HepG2 (cell line): ENCODE data around the gene ARMC3. TPM values are rescaled to one million over a fixed set of nuclear protein-coding genes. Genes with fewer than 3 reads are reported as not detected.

Experiments
- ATAC-seq: fragments of 200-7000 bp; cut with Tn5 transposase; 3 replicates; pipeline ENCODE4 v1.9.1; 2020; ENCODE audit warnings: mild to moderate bottlenecking, moderate library complexity
- BruUV-seq: library from RNA; stranded (reverse); fragments of 400-500 nt; replicated peaks from 2 replicates; lab custom pipeline; 2021; lab: Mats Ljungman, UMichigan
- CTCF ChIA-PET: fragments of 300-600 bp; formaldehyde crosslinking; extraction: SDS; loops from one replicate; lab custom pipeline; 2021; ENCODE audit warnings: low total read pairs, inconsistent platforms, low intra/inter-chr PET ratio; lab: Yijun Ruan, JAX
- POLR2A ChIA-PET: fragments of 350-600 bp; sonication (Branson Sonifier 250); formaldehyde crosslinking; loops from one replicate; lab custom pipeline; 2020; ENCODE audit warnings: antibody characterized with exemption, inconsistent platforms; lab: Yijun Ruan, JAX
- DNase-seq: peaks from one replicate; pipeline ENCODE4 v3.0.0-alpha.2; 2015; ENCODE audit warnings: low spot score
- FAIRE-seq: peaks from 3 replicates; lab custom pipeline; 2011; peaks lifted over from hg19 to GRCh38; lab: Jason Lieb, UNC
- H2AFZ ChIP-seq: one replicate; pipeline ENCODE4 v1.6.1; 2011; ENCODE audit warnings: low read length, inconsistent platforms
- H3K27ac ChIP-seq: fragments of 300-600 bp; 3 replicates; pipeline ENCODE4 v1.8.0; 2011; ENCODE audit warnings: mixed run types, mild to moderate bottlenecking, mixed read lengths, low read length, inconsistent platforms; ENCODE audit not compliant: insufficient read depth; ENCODE audit errors: extremely low read length
- H3K27me3 ChIP-seq, 2 experiments: fragments of 200-600 bp in 1 of 2; 2 replicates in 1 of 2; 3 replicates in 1 of 2; pipeline versions ENCODE4 v1.6.0 to v1.8.0; 2011; ENCODE audit warnings: low read length in 2 of 2, mild to moderate bottlenecking in 2 of 2, moderate library complexity in 2 of 2, inconsistent platforms in 1 of 2; ENCODE audit not compliant: insufficient read depth in 2 of 2, control insufficient read depth in 1 of 2
- H3K36me3 ChIP-seq, 2 experiments: fragments of 200-600 bp in 1 of 2; replicated peaks in 1 of 2; 2 replicates in 1 of 2; 3 replicates in 1 of 2; pipeline versions ENCODE4 v1.5.1 to v1.8.0; 2011; ENCODE audit warnings: low read length in 2 of 2, inconsistent platforms in 1 of 2; ENCODE audit not compliant: insufficient read depth in 2 of 2, control insufficient read depth in 1 of 2
- H3K4me1 ChIP-seq: 2 replicates; pipeline ENCODE4 v1.5.1; 2012; ENCODE audit warnings: low read length, inconsistent platforms; ENCODE audit not compliant: insufficient read depth
- H3K4me2 ChIP-seq: 2 replicates; pipeline ENCODE4 v1.6.0; 2011; ENCODE audit warnings: low read depth, low read length, inconsistent platforms
- H3K4me3 ChIP-seq, 3 experiments: fragments of 200-600 bp in 1 of 3; sonication (generic), shearing (Covaris generic) in 1 of 3; replicated peaks in 1 of 3; 2 replicates each; pipeline ENCODE4 v1.5.1; 2011 to 2016; ENCODE audit warnings: low read length in 3 of 3, inconsistent platforms in 2 of 3, low read depth in 2 of 3, mild to moderate bottlenecking in 2 of 3, control low read depth in 1 of 3, mixed read lengths in 1 of 3; ENCODE audit not compliant: insufficient read depth in 1 of 3
- H3K79me2 ChIP-seq: one replicate; pipeline ENCODE4 v1.6.1; 2011; ENCODE audit warnings: low read length, inconsistent platforms; ENCODE audit not compliant: insufficient read depth
- H3K9ac ChIP-seq: 2 replicates; pipeline ENCODE4 v1.6.0; 2011; ENCODE audit warnings: mild to moderate bottlenecking, low read depth, low read length, inconsistent platforms; ENCODE audit not compliant: insufficient read depth
- H3K9me3 ChIP-seq: 2 replicates; pipeline ENCODE4 v1.5.1; 2012; ENCODE audit warnings: mild to moderate bottlenecking, low read length
- H4K20me1 ChIP-seq: 2 replicates; pipeline ENCODE4 v1.6.0; 2011; ENCODE audit warnings: inconsistent platforms, mild to moderate bottlenecking, low read length, moderate library complexity; ENCODE audit not compliant: insufficient read depth
- ERF ChIP-seq: IDR thresholded peaks from 2 replicates; pipeline ENCODE4 v1.6.1; 2018; ENCODE audit warnings: missing biosample characterization, missing genetic modification reagents
- MAFF ChIP-seq: IDR thresholded peaks from 2 replicates; pipeline ENCODE4 v1.6.1; 2011; ENCODE audit warnings: low read depth, low read length, improper control_type of control experiment
- MAFK ChIP-seq, 2 experiments: IDR thresholded peaks in 1 of 2; conservative IDR thresholded peaks in 1 of 2; 2 replicates each; pipeline ENCODE4 v1.6.1; 2011; ENCODE audit warnings: improper control_type of control experiment in 2 of 2, low read length in 2 of 2
- PREB ChIP-seq: sonication (generic); formaldehyde crosslinking; IDR thresholded peaks from 2 replicates; pipeline ENCODE4 v1.4.0; 2020; ENCODE audit warnings: missing genetic modification reagents
- REPIN1 ChIP-seq: sonication (generic); formaldehyde crosslinking; IDR thresholded peaks from 2 replicates; pipeline ENCODE4 v1.8.0; 2022; ENCODE audit warnings: missing genetic modification reagents, low read depth, mild to moderate bottlenecking, borderline replicate concordance
- SIN3A ChIP-seq: IDR thresholded peaks from 2 replicates; pipeline ENCODE4 v1.6.1; 2011; ENCODE audit warnings: low read depth, mild to moderate bottlenecking, control low read depth, low read length, borderline replicate concordance
- ZFP90 ChIP-seq: sonication (generic); formaldehyde crosslinking; IDR thresholded peaks from 2 replicates; pipeline ENCODE4 v1.8.0; 2022; ENCODE audit warnings: missing genetic modification reagents, mild to moderate bottlenecking, inconsistent platforms, borderline replicate concordance
- ZNF143 ChIP-seq: sonication (generic); formaldehyde crosslinking; IDR thresholded peaks from 2 replicates; pipeline ENCODE4 v1.4.0; 2020; ENCODE audit warnings: missing genetic modification reagents
- ZNF280D ChIP-seq: sonication (generic); formaldehyde crosslinking; IDR thresholded peaks from 2 replicates; pipeline ENCODE4 v1.5.1; 2020; ENCODE audit warnings: mild to moderate bottlenecking, missing genetic modification reagents
- ZNF709 ChIP-seq: sonication (generic); formaldehyde crosslinking; IDR thresholded peaks from 2 replicates; pipeline ENCODE4 v1.5.0; 2020; ENCODE audit warnings: mild to moderate bottlenecking, missing genetic modification reagents
- WGBS: methylation state at CpG from one replicate; pipeline ENCODE4 v1.1.6; 2017; ENCODE audit warnings: low lambda C conversion rate; 5-methylcytosine and 5-hydroxymethylcytosine counted together
- in situ Hi-C: cut with HindIII; loops from 2 replicates; pipeline ENCODE4 v1.10.0; 2017; ENCODE audit warnings: low pct_unique_long_range_greater_than_20kb; ENCODE audit not compliant: extremely low pct_ligation_motif_present
- intact Hi-C: fragments of 100-400 bp; cut with micrococcal nuclease; formaldehyde crosslinking; loops from one replicate; pipeline ENCODE4 v1.10.0; 2022; ENCODE audit not compliant: unreplicated experiment
- polyA plus RNA-seq, 8 experiments: library from polyadenylated mRNA; depleted of rRNA in 3 of 8; stranded (reverse) in 7 of 8; unstranded in 1 of 8; fragments of >200 nt; fragmentation: Illumina TruSeq in 4 of 8; extraction: Trizol in 4 of 8; gene quantifications; 2 replicates each; pipeline versions ENCODE4 v1.2.1 to v1.2.3, GENCODE V29; 2011 to 2016; ENCODE audit warnings: low read depth in 4 of 8, missing spikeins in 1 of 8, mixed read lengths in 1 of 8; ENCODE audit not compliant: insufficient read depth in 1 of 8
- total RNA-seq, 5 experiments: library from RNA; depleted of rRNA; stranded (reverse); fragments of >200 nt; fragmentation: Illumina TruSeq; extraction: Trizol; gene quantifications; 2 replicates each; pipeline ENCODE4 v1.2.3, GENCODE V29; 2016; ENCODE audit warnings: low read depth in 1 of 5

ARMC3 gene
- total and polyA plus RNA-seq, 2 of the 13 experiments (the other 11 are each of a cell fraction or from before 2014, with no cell fraction given), result not detected

GRCh38 chr10:22993314-22993713 is 65.5 kb downstream of the ARMC3 start:
- CTCF ChIA-PET, result no interaction called here

More at GRCh38 chr10:22993314-22993713, 65.5 kb downstream of the ARMC3 start:
- Histone ChIP-seq H3K27ac (no peak overlapping the region), H3K9me3 (no peaks in the 10 kb centered on the region), H3K4me1 (peaks cover 11% of the 10 kb centered on the region; the same call in 1 of the 2 replicates), H3K79me2 (no peaks in the 10 kb centered on the region), H2AFZ (no peak overlapping the region), H3K9ac (no peak overlapping the region), H3K27me3 (peaks cover 2% of the 10 kb centered on the region in 2 experiments; a peak in 1 of 5 replicates), H3K36me3 (no peaks in the 10 kb centered on the region), H4K20me1 (no peaks in the 10 kb centered on the region), H3K4me3 (no peak overlapping the region), H3K4me2 (no peak overlapping the region)
- intact Hi-C loops (no loop called here), in situ Hi-C loops (loop anchor here (5.0 kb wide), 1 partner anchor 991 kb away; the partner anchor contains the start of gene DNAJC1)
- POLR2A ChIA-PET, result no interaction called here
- WGBS, result 37% methylated on average over 5 of the region's 5 CpGs
- TF ChIP-seq MAFF (peak; percentile 86), MAFK (conservative IDR thresholded peaks at IDR 0.05 in 1 of 2, IDR thresholded peaks at IDR 0.05 in 1 of 2; ENCODE audit: low read length in 2 of 2) (peak; percentile 86 to 93), ZFP90 (CRISPR knock-in tag) (no peak), PREB (CRISPR knock-in tag) (no peak), ZNF709 (no peak), SIN3A (no peak), ERF (CRISPR knock-in tag) (no peak), ZNF143 (no peak), REPIN1 (CRISPR knock-in tag) (no peak), ZNF280D (CRISPR knock-in tag) (no peak)
- no TSS peak for BruUV-seq
- DNase-seq (no peak), FAIRE-seq (no peak), ATAC-seq (no peak)
